Parathyroid adenoma (tissue), 2 donors: ENCODE data around the gene HOXC6.

ENCODE experiments used
- H2AFZ ChIP-seq: fragments of 300-600 bp; sonication (generic); one replicate; pipeline ENCODE4 v1.7.0; 2017; ENCODE audit warnings: antibody characterized with exemption, mild to moderate bottlenecking
- H3K27ac ChIP-seq: fragments of 300-600 bp; sonication (generic); one replicate; pipeline ENCODE4 v1.7.0; 2017
- H3K27me3 ChIP-seq: fragments of 300-600 bp; sonication (generic); one replicate; pipeline ENCODE4 v1.7.0; 2017; ENCODE audit warnings: low read length; ENCODE audit not compliant: control insufficient read depth, insufficient read depth
- H3K36me3 ChIP-seq: fragments of 300-600 bp; sonication (generic); one replicate; pipeline ENCODE4 v1.7.0; 2017; ENCODE audit warnings: low read length; ENCODE audit not compliant: control insufficient read depth, insufficient read depth
- H3K4me1 ChIP-seq: fragments of 300-600 bp; sonication (generic); one replicate; pipeline ENCODE4 v1.7.0; 2017; ENCODE audit warnings: control low read depth
- H3K4me2 ChIP-seq: fragments of 300-600 bp; sonication (generic); one replicate; pipeline ENCODE4 v1.7.0; 2017; ENCODE audit warnings: low read length
- H3K4me3 ChIP-seq: fragments of 300-600 bp; sonication (generic); one replicate; pipeline ENCODE4 v1.7.0; 2017; ENCODE audit warnings: low read depth, low read length
- H3K79me2 ChIP-seq: fragments of 300-600 bp; sonication (generic); one replicate; pipeline ENCODE4 v1.7.0; 2017; ENCODE audit warnings: control low read depth
- H3K9ac ChIP-seq: fragments of 300-600 bp; sonication (generic); one replicate; pipeline ENCODE4 v1.7.0; 2017; ENCODE audit warnings: mild to moderate bottlenecking
- H3K9me3 ChIP-seq: fragments of 300-600 bp; sonication (generic); one replicate; pipeline ENCODE4 v1.7.0; 2017; ENCODE audit warnings: low read length; ENCODE audit not compliant: control insufficient read depth
- TF ChIP-seq, protein P1 (sequence below): fragments of 300-600 bp; sonication (generic); IDR thresholded peaks from one replicate; pipeline ENCODE4 v1.7.0; 2017; ENCODE audit warnings: antibody characterized with exemption, mild to moderate bottlenecking
- donor health status: primary hyperparathyroidism.

Gene HOXC6

DNA sequence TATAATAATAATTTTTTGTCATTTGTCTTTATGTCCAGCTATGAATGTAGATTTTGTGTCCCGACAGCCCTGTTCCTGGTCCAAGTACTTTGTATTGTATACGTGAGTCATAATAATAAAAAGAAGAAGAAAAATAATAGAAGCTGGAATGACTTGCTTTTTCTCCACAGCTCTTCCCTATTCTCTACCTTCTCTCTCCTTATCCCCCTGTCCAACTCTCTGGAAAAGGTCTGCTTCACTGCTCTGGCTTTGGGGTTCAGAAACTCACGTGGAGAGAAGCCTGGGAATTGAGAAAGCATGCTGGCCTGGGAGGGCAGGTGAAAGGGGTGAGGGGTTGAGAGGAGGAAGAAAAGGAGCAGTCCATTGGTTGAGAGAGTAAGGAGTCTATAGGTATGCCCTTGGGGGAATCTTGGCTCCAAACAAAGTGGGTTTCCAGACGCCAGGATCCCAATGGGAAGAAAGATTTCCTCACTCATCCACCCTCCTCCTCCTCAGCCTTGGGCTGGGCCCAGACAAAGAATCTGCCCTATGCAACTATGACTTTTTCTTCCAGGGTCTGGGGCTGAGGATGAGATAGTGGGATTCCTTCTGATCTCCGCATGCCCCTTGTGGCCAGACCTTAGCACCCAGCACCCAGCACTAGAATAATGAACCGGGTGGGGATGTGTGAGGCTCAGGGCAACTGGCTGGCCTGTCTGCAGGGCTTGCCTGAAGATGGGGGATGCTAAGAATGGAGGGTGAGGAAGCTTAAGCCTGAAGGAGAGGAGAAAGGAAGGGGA is 15.4 kb upstream of the HOXC6 start:
- Histone ChIP-seq H3K4me2 (no peak overlapping the region), H3K36me3 (no peaks in the 10 kb centered on the region), H3K4me3 (no peak overlapping the region), H3K4me1 (no peaks in the 10 kb centered on the region), H3K79me2 (no peaks in the 10 kb centered on the region), H2AFZ (no peak overlapping the region), H3K27me3 (peaks cover 20% of the 10 kb centered on the region), H3K9me3 (no peaks in the 10 kb centered on the region), H3K27ac (no peak overlapping the region), H3K9ac (no peak overlapping the region)
- TF ChIP-seq, protein P1, sequence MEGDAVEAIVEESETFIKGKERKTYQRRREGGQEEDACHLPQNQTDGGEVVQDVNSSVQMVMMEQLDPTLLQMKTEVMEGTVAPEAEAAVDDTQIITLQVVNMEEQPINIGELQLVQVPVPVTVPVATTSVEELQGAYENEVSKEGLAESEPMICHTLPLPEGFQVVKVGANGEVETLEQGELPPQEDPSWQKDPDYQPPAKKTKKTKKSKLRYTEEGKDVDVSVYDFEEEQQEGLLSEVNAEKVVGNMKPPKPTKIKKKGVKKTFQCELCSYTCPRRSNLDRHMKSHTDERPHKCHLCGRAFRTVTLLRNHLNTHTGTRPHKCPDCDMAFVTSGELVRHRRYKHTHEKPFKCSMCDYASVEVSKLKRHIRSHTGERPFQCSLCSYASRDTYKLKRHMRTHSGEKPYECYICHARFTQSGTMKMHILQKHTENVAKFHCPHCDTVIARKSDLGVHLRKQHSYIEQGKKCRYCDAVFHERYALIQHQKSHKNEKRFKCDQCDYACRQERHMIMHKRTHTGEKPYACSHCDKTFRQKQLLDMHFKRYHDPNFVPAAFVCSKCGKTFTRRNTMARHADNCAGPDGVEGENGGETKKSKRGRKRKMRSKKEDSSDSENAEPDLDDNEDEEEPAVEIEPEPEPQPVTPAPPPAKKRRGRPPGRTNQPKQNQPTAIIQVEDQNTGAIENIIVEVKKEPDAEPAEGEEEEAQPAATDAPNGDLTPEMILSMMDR: no peak

DNA sequence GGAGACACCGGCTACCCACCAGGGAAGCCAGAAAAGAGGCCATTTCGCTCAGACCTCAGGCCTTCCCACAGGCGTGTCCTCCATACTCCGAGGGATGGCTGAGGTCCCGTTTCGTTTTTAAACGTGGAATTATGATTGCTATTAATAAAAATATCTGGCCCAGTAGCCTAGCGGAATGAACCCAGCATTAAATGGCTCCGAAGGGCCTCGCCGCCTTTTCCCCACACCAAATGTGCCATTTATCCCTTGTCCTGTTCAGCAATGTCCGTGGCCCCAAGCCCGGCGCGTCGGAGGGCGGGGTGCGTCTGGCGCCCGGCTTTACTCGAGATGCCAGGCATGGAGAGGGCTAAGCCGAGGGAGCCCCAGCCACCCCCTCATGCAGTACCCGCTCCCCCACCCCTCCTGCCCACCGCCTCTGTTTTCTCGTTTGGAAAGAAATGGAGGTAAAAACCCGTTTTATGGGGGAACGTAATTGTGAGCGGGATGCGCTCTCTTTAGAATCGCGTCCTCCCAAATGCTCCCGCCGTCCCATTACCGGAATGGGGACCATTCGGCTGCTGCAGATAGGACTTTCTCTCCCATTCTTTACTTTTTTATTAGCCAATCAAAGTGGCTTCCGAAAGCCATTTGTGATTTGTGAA is 13.7 kb upstream of the HOXC6 start:
- Histone ChIP-seq H3K27me3 (peaks cover 18% of the 10 kb centered on the region), H2AFZ (no peak overlapping the region), H3K9me3 (no peaks in the 10 kb centered on the region), H3K9ac (no peak overlapping the region), H3K4me3 (no peak overlapping the region), H3K79me2 (no peaks in the 10 kb centered on the region), H3K36me3 (no peaks in the 10 kb centered on the region), H3K4me2 (peak overlapping the region; percentile 19), H3K27ac (no peak overlapping the region), H3K4me1 (no peaks in the 10 kb centered on the region)
- TF ChIP-seq, protein P1: no peak

DNA sequence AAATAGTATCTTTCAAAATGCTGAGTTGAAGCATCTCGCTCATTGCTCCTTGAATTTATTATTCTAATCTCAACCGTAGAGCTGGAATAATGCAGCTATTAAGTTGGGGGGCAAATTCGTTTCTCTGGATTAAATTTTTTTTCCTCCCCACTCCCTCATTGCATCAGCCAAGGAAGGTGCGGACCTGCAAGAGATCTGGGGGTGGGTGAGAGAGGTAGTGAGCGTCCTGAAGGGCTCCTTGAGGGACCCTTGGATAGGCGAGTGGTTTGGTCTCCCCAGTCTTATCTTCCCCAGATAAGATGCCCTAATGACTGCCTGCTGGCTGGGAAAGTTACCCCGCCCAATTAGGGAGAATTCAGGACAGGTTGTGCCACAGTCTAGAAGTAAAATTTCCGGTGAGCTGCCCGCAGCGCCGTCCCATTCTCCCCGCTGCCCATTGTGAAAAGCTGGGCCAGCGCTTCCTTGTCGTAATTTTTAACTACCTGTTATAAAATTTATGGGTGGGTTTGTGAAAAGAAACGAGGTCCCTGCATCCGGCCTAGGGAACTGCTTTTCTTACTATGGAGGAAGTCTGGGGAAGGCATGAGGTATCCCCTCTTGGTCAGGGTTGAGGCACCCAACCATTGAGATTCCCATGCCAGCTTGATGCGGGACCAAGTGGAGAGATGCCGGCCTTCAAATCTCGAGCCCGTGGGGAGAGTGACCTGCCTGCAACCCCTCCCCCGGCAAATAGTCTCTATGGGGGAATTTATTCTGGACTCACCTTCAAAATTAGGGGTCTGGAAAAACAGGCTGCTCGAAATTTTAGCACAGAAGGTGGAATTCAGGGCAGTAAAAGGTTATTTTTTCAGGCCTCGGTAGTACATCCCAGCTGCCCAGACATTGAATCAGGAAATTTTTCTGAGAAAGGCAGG is 13.0 kb upstream of the HOXC6 start:
- Histone ChIP-seq H3K79me2 (no peaks in the 10 kb centered on the region), H3K4me3 (no peak overlapping the region), H3K27ac (no peak overlapping the region), H3K4me2 (no peak overlapping the region), H3K36me3 (no peaks in the 10 kb centered on the region), H2AFZ (no peak overlapping the region), H3K9me3 (no peaks in the 10 kb centered on the region), H3K27me3 (peaks cover 15% of the 10 kb centered on the region), H3K4me1 (no peaks in the 10 kb centered on the region), H3K9ac (no peak overlapping the region)
- TF ChIP-seq, protein P1: no peak

DNA sequence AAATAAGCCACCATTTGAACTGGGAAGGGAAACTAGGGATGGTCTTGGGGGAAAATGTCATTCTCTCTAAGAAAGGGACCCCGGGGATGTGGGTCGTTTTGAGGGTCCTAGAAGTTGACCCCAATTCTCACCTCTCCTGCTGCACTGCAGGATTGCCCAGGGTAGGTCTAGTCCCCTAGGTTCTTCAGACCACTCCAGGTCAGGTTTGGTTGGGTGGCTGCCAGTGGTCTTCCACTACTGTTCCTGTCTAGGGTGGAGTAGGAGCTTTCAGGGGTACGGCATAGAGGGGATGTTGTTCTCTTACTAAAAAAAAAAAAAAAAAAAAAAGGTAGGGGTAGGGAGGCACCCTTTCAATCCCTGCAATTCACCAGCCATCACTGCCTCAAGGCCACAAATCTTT is 12.2 kb upstream of the HOXC6 start:
- H3K9ac ChIP-seq: no peak overlapping the region
- H3K9me3 ChIP-seq: no peaks in the 10 kb centered on the region
- H2AFZ ChIP-seq: no peak overlapping the region
- H3K36me3 ChIP-seq: no peaks in the 10 kb centered on the region
- no peaks in the 10 kb centered on the region for H3K79me2 ChIP-seq
- no peak overlapping the region for H3K4me3 ChIP-seq
- no peaks in the 10 kb centered on the region for H3K4me1 ChIP-seq
- H3K27ac ChIP-seq: no peak overlapping the region
- TF ChIP-seq, protein P1: no peak
- H3K27me3 ChIP-seq: peaks cover 15% of the 10 kb centered on the region
- no peak overlapping the region for H3K4me2 ChIP-seq
